ENCODE measurements around the gene CATSPERZ.

CATSPERZ gene

GRCh38 chr11:64296236-64296635, 3.9 kb upstream of the CATSPERZ start:
- no peak overlapping the region for H2AFZ ChIP-seq (ENCODE audit: low read depth)
- H3K4me1 ChIP-seq (ENCODE audit: low read depth, poor library complexity, severe bottlenecking) = peaks cover 7% of the 10 kb centered on the region
- no peak overlapping the region for H3K27ac ChIP-seq
- no peak overlapping the region for H3K9ac ChIP-seq
- no peaks in the 10 kb centered on the region for H3K79me2 ChIP-seq (ENCODE audit: insufficient read depth, low read depth)
- H3K4me3 ChIP-seq (IDR thresholded peaks at IDR 0.05; ENCODE audit: insufficient read depth, low read depth, low read length) = no peak overlapping the region
- no peaks in the 10 kb centered on the region for H4K20me1 ChIP-seq (ENCODE audit: insufficient read depth)
- TF ChIP-seq CTCF (conservative IDR thresholded peaks at IDR 0.05; ENCODE audit: low read depth, low read length) = no peak
- H3K36me3 ChIP-seq (ENCODE audit: insufficient read depth) = no peaks in the 10 kb centered on the region
- H3K27me3 ChIP-seq (ENCODE audit: insufficient read depth, low read depth) = peaks cover 14% of the 10 kb centered on the region
- no peak overlapping the region for H3K4me2 ChIP-seq

- no peak for TF ChIP-seq CTCF (conservative IDR thresholded peaks at IDR 0.05; ENCODE audit: low read depth, low read length)
- Histone ChIP-seq H3K4me3 (IDR thresholded peaks at IDR 0.05; ENCODE audit: insufficient read depth, low read depth, low read length) (no peak overlapping the region), H3K27me3 (ENCODE audit: insufficient read depth, low read depth) (peaks cover 14% of the 10 kb centered on the region), H3K4me2 (no peak overlapping the region), H4K20me1 (ENCODE audit: insufficient read depth) (no peaks in the 10 kb centered on the region), H3K4me1 (ENCODE audit: low read depth, poor library complexity, severe bottlenecking) (peaks cover 10% of the 10 kb centered on the region), H3K9ac (no peak overlapping the region), H3K36me3 (ENCODE audit: insufficient read depth) (no peaks in the 10 kb centered on the region), H3K79me2 (ENCODE audit: insufficient read depth, low read depth) (no peaks in the 10 kb centered on the region), H2AFZ (ENCODE audit: low read depth) (no peak overlapping the region), H3K27ac (no peak overlapping the region)
Observed at GRCh38 chr11:64296830-64297698, 3.1 kb upstream of the CATSPERZ start.

GRCh38 chr11:64297699-64298358, 2.3 kb upstream of the CATSPERZ start:
- H3K27ac ChIP-seq = no peak overlapping the region
- no peak for TF ChIP-seq CTCF (conservative IDR thresholded peaks at IDR 0.05; ENCODE audit: low read depth, low read length)
- no peak overlapping the region for H3K4me3 ChIP-seq (IDR thresholded peaks at IDR 0.05; ENCODE audit: insufficient read depth, low read depth, low read length)
- peaks cover 11% of the 10 kb centered on the region for H3K4me1 ChIP-seq (ENCODE audit: low read depth, poor library complexity, severe bottlenecking)
- H3K36me3 ChIP-seq (ENCODE audit: insufficient read depth) = no peaks in the 10 kb centered on the region
- no peak overlapping the region for H2AFZ ChIP-seq (ENCODE audit: low read depth)
- no peaks in the 10 kb centered on the region for H4K20me1 ChIP-seq (ENCODE audit: insufficient read depth)
- peaks cover 14% of the 10 kb centered on the region for H3K27me3 ChIP-seq (ENCODE audit: insufficient read depth, low read depth)
- no peak overlapping the region for H3K4me2 ChIP-seq
- H3K9ac ChIP-seq = no peak overlapping the region
- H3K79me2 ChIP-seq (ENCODE audit: insufficient read depth, low read depth) = no peaks in the 10 kb centered on the region

GRCh38 chr11:64298966-64299846, 952 bp upstream of the CATSPERZ start:
- Histone ChIP-seq H4K20me1 (ENCODE audit: insufficient read depth) (no peaks in the 10 kb centered on the region), H3K4me2 (no peak overlapping the region), H3K79me2 (ENCODE audit: insufficient read depth, low read depth) (no peaks in the 10 kb centered on the region), H3K4me1 (ENCODE audit: low read depth, poor library complexity, severe bottlenecking) (peaks cover 24% of the 10 kb centered on the region), H3K9ac (no peak overlapping the region), H3K27ac (no peak overlapping the region), H2AFZ (ENCODE audit: low read depth) (no peak overlapping the region), H3K27me3 (ENCODE audit: insufficient read depth, low read depth) (peaks cover 14% of the 10 kb centered on the region), H3K36me3 (ENCODE audit: insufficient read depth) (no peaks in the 10 kb centered on the region), H3K4me3 (IDR thresholded peaks at IDR 0.05; ENCODE audit: insufficient read depth, low read depth, low read length) (no peak overlapping the region)
- TF ChIP-seq CTCF (conservative IDR thresholded peaks at IDR 0.05; ENCODE audit: low read depth, low read length) = no peak
